GM12878 (cell line): Measurements from ENCODE around the gene PIGN. TPM values are rescaled to one million over a fixed set of nuclear protein-coding genes. Genes with fewer than 3 reads are reported as not detected.

Source experiments
- ATAC-seq: fragments of 200-7000 bp; cut with Tn5 transposase; 3 replicates; pipeline ENCODE4 v1.9.1; 2020; ENCODE audit warnings: mild to moderate bottlenecking, moderate library complexity
- BruUV-seq: library from RNA; stranded (reverse); fragments of 400-500 nt; replicated peaks from 2 replicates; lab custom pipeline; 2021; lab: Mats Ljungman, UMichigan
- CTCF ChIA-PET: fragments of 300-600 bp; sonication (Branson Sonifier 250); formaldehyde crosslinking; extraction: SDS; loops from one replicate; lab custom pipeline; 2021; ENCODE audit warnings: inconsistent platforms; lab: Yijun Ruan, JAX
- POLR2A ChIA-PET: fragments of 350-600 bp; formaldehyde crosslinking; extraction: SDS; loops from one replicate; lab custom pipeline; 2021; ENCODE audit warnings: inconsistent platforms; lab: Charles Lee
- RAD21 ChIA-PET: fragments of 300-600 bp; sonication (Branson Sonifier 250); formaldehyde crosslinking; loops from one replicate; lab custom pipeline; 2023; ENCODE audit warnings: antibody characterized with exemption; ENCODE audit not compliant: unreplicated experiment; lab: Charles Lee
- SMC1A ChIA-PET: fragments of 300-600 bp; sonication (Branson Sonifier 250); formaldehyde crosslinking; loops from one replicate; lab custom pipeline; 2023; ENCODE audit not compliant: unreplicated experiment, uncharacterized antibody; lab: Charles Lee
- DNase-seq: peaks from one replicate; pipeline ENCODE4 v3.0.0-alpha.2; 2011; ENCODE audit warnings: low read depth, low spot score
- FAIRE-seq: peaks from 3 replicates; lab custom pipeline; 2011; peaks lifted over from hg19 to GRCh38; lab: Jason Lieb, UNC
- H2AFZ ChIP-seq: 2 replicates; pipeline ENCODE4 v1.6.0; 2011; ENCODE audit warnings: low read depth, low read length, control low read depth; ENCODE audit not compliant: control insufficient read depth
- H3K27ac ChIP-seq: 2 replicates; pipeline ENCODE4 v1.5.1; 2011; ENCODE audit warnings: control low read depth; ENCODE audit not compliant: control insufficient read depth, insufficient read depth
- H3K27me3 ChIP-seq, 2 experiments: replicated peaks in 1 of 2; 2 replicates each; pipeline versions ENCODE4 v1.6.0 to v1.6.1; 2011; ENCODE audit warnings: low read length in 1 of 2; ENCODE audit not compliant: control insufficient read depth in 2 of 2, insufficient read depth in 2 of 2
- H3K36me3 ChIP-seq, 2 experiments: 2 replicates each; pipeline ENCODE4 v1.5.1; 2011; ENCODE audit warnings: low read length in 1 of 2; ENCODE audit not compliant: control insufficient read depth in 2 of 2, insufficient read depth in 2 of 2
- H3K4me1 ChIP-seq: 2 replicates; pipeline ENCODE4 v1.6.1; 2011; ENCODE audit warnings: mild to moderate bottlenecking, low read length, moderate library complexity, mixed read lengths; ENCODE audit not compliant: control insufficient read depth, insufficient read depth
- H3K4me2 ChIP-seq: 2 replicates; pipeline ENCODE4 v1.6.0; 2011; ENCODE audit warnings: control low read depth; ENCODE audit not compliant: control insufficient read depth, insufficient read depth
- H3K4me3 ChIP-seq: fragments of 200-600 bp; sonication (generic); 2 replicates; pipeline ENCODE4 v1.5.1; 2016
- H3K79me2 ChIP-seq: 2 replicates; pipeline ENCODE4 v1.6.0; 2011; ENCODE audit warnings: low read length; ENCODE audit not compliant: control insufficient read depth, insufficient read depth
- H3K9ac ChIP-seq: 2 replicates; pipeline ENCODE4 v1.8.0; 2011; ENCODE audit warnings: low read length, control low read depth, mixed read lengths; ENCODE audit not compliant: control insufficient read depth, insufficient read depth
- H3K9me3 ChIP-seq: replicated peaks from 3 replicates; pipeline ENCODE4 v1.5.1; 2011; ENCODE audit warnings: mild to moderate bottlenecking, low read length; ENCODE audit not compliant: control insufficient read depth, insufficient read depth
- H4K20me1 ChIP-seq: 2 replicates; pipeline ENCODE4 v1.6.0; 2011; ENCODE audit not compliant: control insufficient read depth, insufficient read depth
- BACH1 ChIP-seq: fragments of 450-650 bp; IDR thresholded peaks from 2 replicates; pipeline ENCODE4 v1.6.1; 2017; ENCODE audit warnings: mild to moderate bottlenecking, borderline replicate concordance
- BCL11A ChIP-seq: IDR thresholded peaks from 2 replicates; pipeline ENCODE4 v1.6.1; 2011; ENCODE audit warnings: low read depth, low read length
- BRCA1 ChIP-seq: IDR thresholded peaks from 2 replicates; pipeline ENCODE4 v1.6.1; 2011; ENCODE audit warnings: low read depth, low read length, improper control_type of control experiment
- CEBPB ChIP-seq, 2 experiments: fragments of 150-350 bp in 1 of 2; IDR thresholded peaks; 2 replicates each; pipeline ENCODE4 v1.6.1; 2012 to 2014; ENCODE audit warnings: low read depth in 2 of 2, low read length in 2 of 2, borderline replicate concordance in 1 of 2, inconsistent platforms in 1 of 2
- CREB1 ChIP-seq: IDR thresholded peaks from 2 replicates; pipeline ENCODE4 v1.6.1; 2012; ENCODE audit warnings: low read depth, mild to moderate bottlenecking, inconsistent platforms
- EZH2 ChIP-seq: IDR thresholded peaks from 2 replicates; pipeline ENCODE4 v1.6.1; 2012; ENCODE audit warnings: low read depth, mild to moderate bottlenecking, control low read depth, inconsistent platforms, low read length, borderline replicate concordance; ENCODE audit not compliant: control insufficient read depth
- FOXK2 ChIP-seq: fragments of 450-650 bp; IDR thresholded peaks from 2 replicates; pipeline ENCODE4 v1.6.1; 2017; ENCODE audit warnings: mild to moderate bottlenecking, moderate library complexity
- HCFC1 ChIP-seq: fragments of 150-350 bp; IDR thresholded peaks from 2 replicates; pipeline ENCODE4 v1.6.1; 2014; ENCODE audit warnings: low read length
- NR2C2 ChIP-seq: IDR thresholded peaks from 2 replicates; pipeline ENCODE4 v1.6.1; 2011; ENCODE audit warnings: borderline replicate concordance, low read depth; ENCODE audit not compliant: control insufficient read depth, insufficient read length
- POLR2AphosphoS2 ChIP-seq: IDR thresholded peaks from 2 replicates; pipeline ENCODE4 v1.6.1; 2011; ENCODE audit warnings: low read depth, mild to moderate bottlenecking, low read length, improper control_type of control experiment, moderate library complexity
- USF1 ChIP-seq: IDR thresholded peaks from 2 replicates; pipeline ENCODE4 v1.6.1; 2011; ENCODE audit warnings: borderline replicate concordance, low read depth, mild to moderate bottlenecking, moderate library complexity, mixed read lengths, low read length; ENCODE audit not compliant: insufficient read depth; ENCODE audit errors: extremely low read length
- WGBS: methylation state at CpG from one replicate; pipeline ENCODE4 v1.1.6; 2016; ENCODE audit warnings: low lambda C conversion rate; ENCODE audit not compliant: insufficient replicate concordance, insufficient coverage; ENCODE audit errors: missing lambda C conversion rate; 5-methylcytosine and 5-hydroxymethylcytosine counted together
- in situ Hi-C: fragments of 300-500 bp; cut with MboI; formaldehyde crosslinking; loops from 9 replicates; pipeline ENCODE4 v1.14.3; 2018; ENCODE audit warnings: mixed read lengths
- intact Hi-C: fragments of 100-400 bp; cut with micrococcal nuclease; formaldehyde crosslinking; loops from one replicate; pipeline ENCODE4 v1.14.2; 2022; ENCODE audit not compliant: unreplicated experiment
- polyA plus RNA-seq, 11 experiments: library from polyadenylated mRNA; depleted of rRNA in 4 of 11; unstranded in 6 of 11; stranded (reverse) in 5 of 11; fragments of >200 nt; fragmentation: Nextera tagmentation in 4 of 11; fragmentation: Illumina TruSeq in 1 of 11; extraction: Ambion mirVana in 4 of 11; extraction: Trizol in 1 of 11; gene quantifications; 1 replicate in 1 of 11; 2 replicates in 10 of 11; pipeline versions ENCODE4 v1.2.1 to v1.2.3, GENCODE V29; 2011 to 2016; ENCODE audit warnings: inconsistent platforms in 2 of 11, missing spikeins in 2 of 11, low read depth in 1 of 11
- total RNA-seq, 4 experiments: library from RNA; depleted of rRNA in 3 of 4; stranded (reverse); fragments of >200 nt in 3 of 4; fragmentation: Illumina TruSeq in 1 of 4; extraction: Trizol in 1 of 4; gene quantifications; 2 replicates each; pipeline versions ENCODE4 v1.2.1 to v1.2.3, GENCODE V29; 2013 to 2021
- TF ChIP-seq, protein P1 (sequence below): fragments of 450-650 bp; conservative IDR thresholded peaks from 2 replicates; pipeline ENCODE4 v1.6.1; 2017; ENCODE audit warnings: mild to moderate bottlenecking, moderate library complexity

PIGN gene
- total and polyA plus RNA-seq, 10 of the 15 experiments (the other 5 are each of a cell fraction or from before 2014, with no cell fraction given) = 6.9 to 25.4 (median 18.7) TPM

DNA sequence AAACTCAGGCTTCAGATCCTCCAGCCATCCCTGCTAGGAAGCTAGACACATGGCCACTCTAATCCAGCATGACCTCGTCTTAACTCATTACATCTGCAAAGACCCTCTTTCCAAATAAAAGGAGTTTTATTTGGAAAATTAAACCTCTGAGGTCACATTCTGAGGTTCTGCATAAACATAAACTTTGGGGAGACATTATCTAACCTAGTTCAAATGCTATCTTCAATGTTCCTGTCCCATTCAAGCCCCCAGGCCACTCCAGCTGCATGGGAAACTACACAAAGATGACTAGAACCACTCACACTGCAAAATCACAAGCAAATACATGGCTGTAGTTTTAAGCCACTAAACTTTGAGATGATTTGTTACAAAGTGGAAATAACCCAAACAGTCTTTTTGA, 195.0 kb downstream of the PIGN start:
- Histone ChIP-seq H3K36me3 (no peaks in the 10 kb centered on the region), H3K27ac (no peak overlapping the region), H3K27me3 (no peaks in the 10 kb centered on the region), H2AFZ (no peak overlapping the region), H3K9ac (no peak overlapping the region), H3K79me2 (no peaks in the 10 kb centered on the region), H3K4me3 (no peak overlapping the region), H3K4me1 (no peaks in the 10 kb centered on the region), H4K20me1 (no peaks in the 10 kb centered on the region), H3K9me3 (no peaks in the 10 kb centered on the region; the same call in 2 of the 3 replicates), H3K4me2 (no peak overlapping the region)
- intact Hi-C loops (no loop called here), in situ Hi-C loops (no loop called here)
- no peak for DNase-seq
- ATAC-seq = no peak
- CTCF ChIA-PET = interaction anchor here (1.3 kb wide), 1 partner anchor 139 kb away, joined by 3 read pairs; no protein-coding TSS in a partner anchor
- FAIRE-seq = peak; percentile 35
- 65% methylated on average over 1 of the region's 1 CpG for WGBS
- SMC1A ChIA-PET = no interaction called here
- RAD21 ChIA-PET = no interaction called here
- POLR2A ChIA-PET = no interaction called here
- TF ChIP-seq POLR2AphosphoS2 (no peak), NR2C2 (no peak), EZH2 (no peak), FOXK2 (no peak), USF1 (no peak), CEBPB (IDR thresholded peaks at IDR 0.05; ENCODE audit: borderline replicate concordance in 1 of 2, low read depth in 2 of 2, low read length in 2 of 2) (no peak), BACH1 (no peak), CREB1 (no peak), HCFC1 (no peak), BCL11A (no peak), BRCA1 (no peak)
- TF ChIP-seq, protein P1, sequence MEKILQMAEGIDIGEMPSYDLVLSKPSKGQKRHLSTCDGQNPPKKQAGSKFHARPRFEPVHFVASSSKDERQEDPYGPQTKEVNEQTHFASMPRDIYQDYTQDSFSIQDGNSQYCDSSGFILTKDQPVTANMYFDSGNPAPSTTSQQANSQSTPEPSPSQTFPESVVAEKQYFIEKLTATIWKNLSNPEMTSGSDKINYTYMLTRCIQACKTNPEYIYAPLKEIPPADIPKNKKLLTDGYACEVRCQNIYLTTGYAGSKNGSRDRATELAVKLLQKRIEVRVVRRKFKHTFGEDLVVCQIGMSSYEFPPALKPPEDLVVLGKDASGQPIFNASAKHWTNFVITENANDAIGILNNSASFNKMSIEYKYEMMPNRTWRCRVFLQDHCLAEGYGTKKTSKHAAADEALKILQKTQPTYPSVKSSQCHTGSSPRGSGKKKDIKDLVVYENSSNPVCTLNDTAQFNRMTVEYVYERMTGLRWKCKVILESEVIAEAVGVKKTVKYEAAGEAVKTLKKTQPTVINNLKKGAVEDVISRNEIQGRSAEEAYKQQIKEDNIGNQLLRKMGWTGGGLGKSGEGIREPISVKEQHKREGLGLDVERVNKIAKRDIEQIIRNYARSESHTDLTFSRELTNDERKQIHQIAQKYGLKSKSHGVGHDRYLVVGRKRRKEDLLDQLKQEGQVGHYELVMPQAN = no peak
- no TSS peak for BruUV-seq
